ENCODE data around the gene IL22RA1.

The IL22RA1 gene

DNA sequence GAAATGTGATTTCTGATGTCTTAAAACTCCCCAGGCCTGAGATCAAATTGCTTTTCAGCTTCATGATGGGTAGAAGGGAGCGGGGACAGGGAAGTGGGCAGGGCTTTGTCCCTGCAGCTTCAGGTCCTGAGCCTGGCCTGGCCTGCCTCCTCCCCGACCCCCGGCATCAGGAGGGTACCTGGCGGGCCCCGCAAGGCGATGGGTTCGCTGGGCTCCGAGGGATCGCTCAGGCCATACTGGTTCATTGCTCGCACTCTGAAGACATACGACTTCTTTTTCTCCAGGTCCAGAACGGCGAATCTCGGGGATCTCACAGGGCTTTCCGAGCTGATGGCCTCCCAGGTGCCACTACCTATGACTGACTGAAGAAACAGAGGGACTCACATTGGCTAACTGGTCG, 56.5 kb downstream of the IL22RA1 start:
- TF ChIP-seq TAF1 (IDR thresholded peaks at IDR 0.05; ENCODE audit: borderline replicate concordance, insufficient read depth, low read length) (no peak), POLR2AphosphoS5 (IDR thresholded peaks at IDR 0.05; ENCODE audit: low read depth, low read length) (no peak), SIN3A (IDR thresholded peaks at IDR 0.05; ENCODE audit: borderline replicate concordance, insufficient read depth, low read length) (no peak), FOXP2 (optimal IDR thresholded peaks at IDR 0.05; ENCODE audit: borderline replicate concordance, extremely low read depth, extremely low read length, insufficient read depth) (no peak)
- TF ChIP-seq, protein P1, sequence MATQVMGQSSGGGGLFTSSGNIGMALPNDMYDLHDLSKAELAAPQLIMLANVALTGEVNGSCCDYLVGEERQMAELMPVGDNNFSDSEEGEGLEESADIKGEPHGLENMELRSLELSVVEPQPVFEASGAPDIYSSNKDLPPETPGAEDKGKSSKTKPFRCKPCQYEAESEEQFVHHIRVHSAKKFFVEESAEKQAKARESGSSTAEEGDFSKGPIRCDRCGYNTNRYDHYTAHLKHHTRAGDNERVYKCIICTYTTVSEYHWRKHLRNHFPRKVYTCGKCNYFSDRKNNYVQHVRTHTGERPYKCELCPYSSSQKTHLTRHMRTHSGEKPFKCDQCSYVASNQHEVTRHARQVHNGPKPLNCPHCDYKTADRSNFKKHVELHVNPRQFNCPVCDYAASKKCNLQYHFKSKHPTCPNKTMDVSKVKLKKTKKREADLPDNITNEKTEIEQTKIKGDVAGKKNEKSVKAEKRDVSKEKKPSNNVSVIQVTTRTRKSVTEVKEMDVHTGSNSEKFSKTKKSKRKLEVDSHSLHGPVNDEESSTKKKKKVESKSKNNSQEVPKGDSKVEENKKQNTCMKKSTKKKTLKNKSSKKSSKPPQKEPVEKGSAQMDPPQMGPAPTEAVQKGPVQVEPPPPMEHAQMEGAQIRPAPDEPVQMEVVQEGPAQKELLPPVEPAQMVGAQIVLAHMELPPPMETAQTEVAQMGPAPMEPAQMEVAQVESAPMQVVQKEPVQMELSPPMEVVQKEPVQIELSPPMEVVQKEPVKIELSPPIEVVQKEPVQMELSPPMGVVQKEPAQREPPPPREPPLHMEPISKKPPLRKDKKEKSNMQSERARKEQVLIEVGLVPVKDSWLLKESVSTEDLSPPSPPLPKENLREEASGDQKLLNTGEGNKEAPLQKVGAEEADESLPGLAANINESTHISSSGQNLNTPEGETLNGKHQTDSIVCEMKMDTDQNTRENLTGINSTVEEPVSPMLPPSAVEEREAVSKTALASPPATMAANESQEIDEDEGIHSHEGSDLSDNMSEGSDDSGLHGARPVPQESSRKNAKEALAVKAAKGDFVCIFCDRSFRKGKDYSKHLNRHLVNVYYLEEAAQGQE (IDR thresholded peaks at IDR 0.05; ENCODE audit: insufficient read depth in 1 of 2, low read depth in 2 of 2, low read length in 2 of 2), result no peak

DNA sequence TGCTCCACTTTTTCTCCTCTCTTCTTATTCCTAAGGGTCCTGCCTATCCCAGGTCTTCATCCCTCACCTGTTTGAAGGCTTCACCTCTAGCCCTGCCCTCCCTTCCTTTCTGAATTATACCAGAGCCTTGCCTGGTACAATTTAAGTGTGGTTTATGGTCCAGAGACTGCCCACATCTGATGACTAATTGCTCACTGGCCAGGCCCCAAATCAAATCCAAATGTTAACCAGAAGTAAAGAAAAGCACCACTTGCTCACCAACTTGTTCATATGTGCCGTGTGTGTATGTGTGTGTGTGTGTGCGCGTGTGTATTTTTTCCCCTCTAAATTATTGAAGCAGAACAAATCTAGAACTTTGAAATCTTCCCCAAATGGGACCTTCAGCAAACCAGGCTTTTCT, 57.4 kb downstream of the IL22RA1 start:
- no peak for TF ChIP-seq SIN3A (IDR thresholded peaks at IDR 0.05; ENCODE audit: borderline replicate concordance, insufficient read depth, low read length)
- TF ChIP-seq TAF1 (IDR thresholded peaks at IDR 0.05; ENCODE audit: borderline replicate concordance, insufficient read depth, low read length), result no peak
- TF ChIP-seq, protein P1 (IDR thresholded peaks at IDR 0.05; ENCODE audit: insufficient read depth in 1 of 2, low read depth in 2 of 2, low read length in 2 of 2), result no peak
- TF ChIP-seq POLR2AphosphoS5 (IDR thresholded peaks at IDR 0.05; ENCODE audit: low read depth, low read length), result no peak
- TF ChIP-seq FOXP2 (optimal IDR thresholded peaks at IDR 0.05; ENCODE audit: borderline replicate concordance, extremely low read depth, extremely low read length, insufficient read depth), result no peak

DNA sequence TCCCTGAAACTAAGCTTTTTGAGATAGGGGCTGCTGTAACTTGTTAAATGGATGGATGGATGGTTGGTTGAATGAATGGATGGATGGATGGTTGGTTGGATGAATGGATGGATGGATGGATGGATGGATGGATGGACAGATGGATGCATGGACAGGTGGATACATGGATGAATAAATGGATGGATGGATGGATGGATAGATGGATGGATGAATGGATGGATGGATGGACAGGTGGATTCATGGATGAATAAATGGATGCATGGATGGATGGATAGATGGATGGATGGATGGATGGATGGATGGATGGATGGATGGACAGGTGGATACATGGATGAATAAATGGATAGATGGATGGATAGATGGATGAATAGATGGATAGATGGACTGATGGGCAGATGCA, 57.9 kb downstream of the IL22RA1 start:
- TF ChIP-seq TAF1 (IDR thresholded peaks at IDR 0.05; ENCODE audit: borderline replicate concordance, insufficient read depth, low read length), result no peak
- no peak for TF ChIP-seq SIN3A (IDR thresholded peaks at IDR 0.05; ENCODE audit: borderline replicate concordance, insufficient read depth, low read length)
- TF ChIP-seq, protein P1 (IDR thresholded peaks at IDR 0.05; ENCODE audit: insufficient read depth in 1 of 2, low read depth in 2 of 2, low read length in 2 of 2), result no peak
- TF ChIP-seq FOXP2 (optimal IDR thresholded peaks at IDR 0.05; ENCODE audit: borderline replicate concordance, extremely low read depth, extremely low read length, insufficient read depth), result no peak
- no peak for TF ChIP-seq POLR2AphosphoS5 (IDR thresholded peaks at IDR 0.05; ENCODE audit: low read depth, low read length)

DNA sequence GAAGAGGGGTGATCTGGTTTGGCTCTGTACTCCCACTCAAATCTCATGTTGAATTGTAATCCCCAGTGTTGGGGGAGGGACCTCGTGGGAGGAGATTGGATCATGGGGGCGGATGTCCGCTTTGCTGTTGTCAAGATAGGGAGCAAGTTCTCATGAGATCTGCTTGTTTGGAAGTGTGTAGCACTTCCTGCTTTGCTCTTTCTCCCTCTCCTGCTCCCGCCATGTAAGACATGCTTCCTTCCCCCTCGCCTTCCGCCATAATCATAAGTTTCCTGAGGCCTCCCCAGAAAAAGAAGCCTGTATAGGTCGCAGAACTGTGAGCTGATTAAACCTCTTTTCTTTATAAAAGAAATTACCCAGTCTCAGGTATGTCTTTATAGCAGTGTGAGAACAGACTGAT, 58.9 kb downstream of the IL22RA1 start:
- TF ChIP-seq FOXP2 (optimal IDR thresholded peaks at IDR 0.05; ENCODE audit: borderline replicate concordance, extremely low read depth, extremely low read length, insufficient read depth) (no peak), TAF1 (IDR thresholded peaks at IDR 0.05; ENCODE audit: borderline replicate concordance, insufficient read depth, low read length) (no peak), POLR2AphosphoS5 (IDR thresholded peaks at IDR 0.05; ENCODE audit: low read depth, low read length) (no peak), SIN3A (IDR thresholded peaks at IDR 0.05; ENCODE audit: borderline replicate concordance, insufficient read depth, low read length) (no peak)
- TF ChIP-seq, protein P1 (IDR thresholded peaks at IDR 0.05; ENCODE audit: insufficient read depth in 1 of 2, low read depth in 2 of 2, low read length in 2 of 2), result no peak

DNA sequence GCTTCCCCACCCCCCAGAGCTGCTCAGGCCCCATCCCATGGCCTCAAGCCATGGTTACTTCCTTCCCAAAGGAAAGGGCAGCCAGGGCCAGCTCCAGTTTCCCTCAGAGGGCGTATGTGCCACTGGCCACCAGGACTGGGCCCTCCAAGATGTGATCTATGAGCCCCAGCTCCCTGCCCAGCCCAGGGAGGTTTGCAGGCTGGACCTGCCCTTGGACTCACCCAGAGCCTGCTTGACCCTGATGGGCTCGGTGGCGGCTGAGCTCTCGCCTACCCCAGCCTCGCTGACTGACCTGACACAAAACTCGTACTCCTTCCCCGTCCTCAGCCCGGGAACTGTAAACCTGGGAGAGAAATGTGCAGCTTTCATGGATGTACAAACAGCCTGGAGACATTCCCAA, 60.6 kb downstream of the IL22RA1 start:
- TF ChIP-seq TAF1 (IDR thresholded peaks at IDR 0.05; ENCODE audit: borderline replicate concordance, insufficient read depth, low read length) (no peak), SIN3A (IDR thresholded peaks at IDR 0.05; ENCODE audit: borderline replicate concordance, insufficient read depth, low read length) (no peak)

Data from PFSK-1 (cell line).